Glutamatergic neuron (in vitro differentiated cells): ENCODE data around the gene P2RY12. TPM values are rescaled to one million over a fixed set of nuclear protein-coding genes. Genes with fewer than 3 reads are reported as not detected.

Experiments
- DNase-seq: peaks from one replicate; pipeline ENCODE4 v3.0.0; 2022
- H3K27ac Mint-ChIP-seq: one replicate; pipeline ENCODE4 v1.8.0; 2020; ENCODE audit warnings: mild to moderate bottlenecking, mixed read lengths, inconsistent platforms; ENCODE audit not compliant: unreplicated experiment
- H3K27me3 Mint-ChIP-seq: one replicate; pipeline ENCODE4 v1.8.0; 2020; ENCODE audit warnings: mild to moderate bottlenecking, moderate library complexity, mixed read lengths, inconsistent platforms; ENCODE audit not compliant: unreplicated experiment
- H3K36me3 Mint-ChIP-seq: one replicate; pipeline ENCODE4 v1.8.0; 2020; ENCODE audit warnings: mild to moderate bottlenecking, mixed read lengths, inconsistent platforms; ENCODE audit not compliant: unreplicated experiment
- H3K4me1 Mint-ChIP-seq: one replicate; pipeline ENCODE4 v1.8.0; 2020; ENCODE audit warnings: mild to moderate bottlenecking, low read depth, mixed read lengths, inconsistent platforms; ENCODE audit not compliant: unreplicated experiment
- H3K4me3 Mint-ChIP-seq: one replicate; pipeline ENCODE4 v1.8.0; 2020; ENCODE audit warnings: mild to moderate bottlenecking, mixed read lengths, inconsistent platforms; ENCODE audit not compliant: unreplicated experiment
- H3K9me3 Mint-ChIP-seq: one replicate; pipeline ENCODE4 v1.8.0; 2020; ENCODE audit warnings: mild to moderate bottlenecking, moderate library complexity, mixed read lengths, inconsistent platforms; ENCODE audit not compliant: unreplicated experiment
- CTCF ChIP-seq: fragments of 200-600 bp; sonication (generic); IDR thresholded peaks from one replicate; pipeline ENCODE4 v1.5.0; 2021; ENCODE audit not compliant: partially characterized antibody, unreplicated experiment
- total RNA-seq: library from RNA; stranded (reverse); fragmentation: NEBNext Ultra II Directional; extraction: Animal tissue kit (Norgen Biotek cat#: 25700); gene quantifications from one replicate; pipeline ENCODE4 v1.2.1, GENCODE V29; 2021; ENCODE audit not compliant: unreplicated experiment

The P2RY12 gene
- total RNA-seq, 1 donor from 2014 or later, result not detected

DNA sequence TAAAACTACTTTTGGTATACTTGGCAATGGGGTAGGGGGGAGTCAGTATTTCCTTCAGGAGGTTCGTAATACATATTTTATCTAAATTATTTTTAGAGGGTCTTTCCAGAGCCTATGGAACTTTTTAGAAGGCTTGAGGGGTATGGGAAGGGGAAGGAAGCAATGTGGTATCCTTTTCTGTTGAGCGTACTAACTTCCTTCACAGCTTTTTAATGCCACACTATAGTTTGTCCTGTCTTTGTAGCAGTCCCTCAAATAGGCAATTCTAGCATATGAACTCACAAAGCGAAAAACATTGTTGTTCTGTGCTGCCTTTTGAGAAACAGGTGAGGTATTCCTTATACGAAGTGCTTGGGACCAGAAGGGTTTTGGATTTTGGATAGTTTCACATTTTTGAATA, 32.9 kb downstream of the P2RY12 start:
- H3K4me1 Mint-ChIP-seq, result no peaks in the 10 kb centered on the region
- H3K36me3 Mint-ChIP-seq, result no peaks in the 10 kb centered on the region
- H3K27me3 Mint-ChIP-seq, result no peaks in the 10 kb centered on the region
- peaks cover 2% of the 10 kb centered on the region for H3K9me3 Mint-ChIP-seq
- H3K4me3 Mint-ChIP-seq, result no peak overlapping the region
- no peak for DNase-seq
- no peak overlapping the region for H3K27ac Mint-ChIP-seq
- TF ChIP-seq CTCF, result no peak

DNA sequence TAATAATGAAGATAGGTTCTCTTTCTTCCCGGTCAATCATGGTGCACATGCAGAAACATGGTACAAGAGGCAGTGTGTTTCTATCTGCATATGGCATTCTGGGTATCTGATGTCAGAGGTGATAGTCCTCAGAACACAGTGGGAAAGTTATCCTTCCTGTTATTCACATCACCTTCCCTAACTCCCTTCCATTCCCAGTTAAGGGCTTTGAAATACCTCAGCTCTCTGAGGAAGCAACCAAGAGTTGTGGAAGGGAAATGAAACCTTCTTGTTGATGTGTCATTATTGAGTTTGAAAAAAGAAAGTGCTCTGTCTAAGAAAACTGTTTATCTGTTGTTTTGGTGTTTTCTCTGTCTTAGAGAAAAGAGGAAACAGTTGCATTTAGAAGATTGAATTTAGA, 33.3 kb downstream of the P2RY12 start:
- Mint-ChIP-seq H3K9me3 (peaks cover 2% of the 10 kb centered on the region), H3K27ac (no peak overlapping the region), H3K4me3 (no peak overlapping the region), H3K4me1 (no peaks in the 10 kb centered on the region), H3K27me3 (no peaks in the 10 kb centered on the region), H3K36me3 (no peaks in the 10 kb centered on the region)
- DNase-seq, result no peak
- no peak for TF ChIP-seq CTCF

- peaks cover 2% of the 10 kb centered on the region for H3K9me3 Mint-ChIP-seq
- H3K27me3 Mint-ChIP-seq, result no peaks in the 10 kb centered on the region
- no peak for DNase-seq
- no peak overlapping the region for H3K4me3 Mint-ChIP-seq
- no peaks in the 10 kb centered on the region for H3K4me1 Mint-ChIP-seq
- no peak for TF ChIP-seq CTCF
- H3K36me3 Mint-ChIP-seq, result no peaks in the 10 kb centered on the region
- no peak overlapping the region for H3K27ac Mint-ChIP-seq
These were observed 33.9 kb downstream of the P2RY12 start for GRCh38 chr3:151350656-151351055.

- DNase-seq, result no peak
- TF ChIP-seq CTCF, result no peak
- Mint-ChIP-seq H3K27me3 (no peaks in the 10 kb centered on the region), H3K4me3 (no peak overlapping the region), H3K9me3 (peaks cover 2% of the 10 kb centered on the region), H3K36me3 (no peaks in the 10 kb centered on the region), H3K4me1 (no peaks in the 10 kb centered on the region), H3K27ac (no peak overlapping the region)
These were observed 37.1 kb downstream of the P2RY12 start for GRCh38 chr3:151347432-151347831.

GRCh38 chr3:151346292-151346691, 38.3 kb downstream of the P2RY12 start:
- Mint-ChIP-seq H3K36me3 (no peaks in the 10 kb centered on the region), H3K27ac (no peak overlapping the region)
- DNase-seq, result no peak

More at GRCh38 chr3:151346292-151346691, 38.3 kb downstream of the P2RY12 start:
- H3K4me3 Mint-ChIP-seq, result no peak overlapping the region
- H3K4me1 Mint-ChIP-seq, result no peaks in the 10 kb centered on the region
- peaks cover 2% of the 10 kb centered on the region for H3K9me3 Mint-ChIP-seq
- TF ChIP-seq CTCF, result no peak
- no peaks in the 10 kb centered on the region for H3K27me3 Mint-ChIP-seq
